Right lobe of liver (tissue), 6 donors: ENCODE results near the gene GFI1B. TPM values are rescaled to one million over a fixed set of nuclear protein-coding genes. Genes with fewer than 3 reads are reported as not detected.
"Not testable (repeated sequence)": the region's sequence is repeated elsewhere in the genome, so short reads cannot be mapped to it uniquely, and the experiment has no call there.

Experiments
- ATAC-seq, 4 donors: fragments of 200-7000 bp; cut with Tn5 transposase; one replicate each; pipeline ENCODE4 v1.9.1; 2020; ENCODE audit warnings: mild to moderate bottlenecking in 4 of 4, moderate library complexity in 4 of 4
- DNase-seq, 3 donors: peaks; one replicate each; pipeline ENCODE4 v3.0.0-alpha.2; 2020
- H3K27ac ChIP-seq, 3 donors: fragments of 200-600 bp; one replicate each; pipeline ENCODE4 v1.8.0; 2022
- H3K27me3 ChIP-seq, 2 donors: fragments of 200-600 bp; one replicate each; pipeline ENCODE4 v1.8.0; 2022
- H3K36me3 ChIP-seq, 4 donors: fragments of 200-600 bp; sonication (generic) in 1 of 4; one replicate each; pipeline versions ENCODE4 v1.5.1 to v1.8.0; 2017 to 2022; ENCODE audit warnings: control low read depth in 1 of 4
- H3K4me1 ChIP-seq, 4 donors: fragments of 200-600 bp; sonication (generic) in 1 of 4; one replicate each; pipeline versions ENCODE4 v1.5.1 to v1.8.0; 2017 to 2022; ENCODE audit warnings: control low read depth in 1 of 4
- H3K4me3 ChIP-seq, 3 donors: fragments of 200-600 bp; one replicate each; pipeline ENCODE4 v1.8.0; 2022
- H3K9me3 ChIP-seq, 4 donors: fragments of 200-600 bp; sonication (generic) in 1 of 4; one replicate each; pipeline versions ENCODE4 v1.5.1 to v1.8.0; 2017 to 2022; ENCODE audit warnings: control low read depth in 1 of 4
- POLR2A ChIP-seq: fragments of 450-650 bp; IDR thresholded peaks from one replicate; pipeline ENCODE4 v1.6.1; 2017; ENCODE audit warnings: antibody characterized with exemption, mild to moderate bottlenecking
- WGBS: methylation state at CpG from one replicate; pipeline ENCODE4 v1.1.6; 2018; ENCODE audit warnings: low coverage, low lambda C conversion rate; ENCODE audit not compliant: insufficient coverage; ENCODE audit errors: missing lambda C conversion rate; 5-methylcytosine and 5-hydroxymethylcytosine counted together
- intact Hi-C, 2 donors: fragments of 100-400 bp; cut with DNase I; formaldehyde crosslinking; loops; one replicate each; pipeline versions ENCODE4 v1.11.2 to v1.14.1; 2022
- total RNA-seq, 6 experiments: library from RNA; depleted of rRNA in 2 of 6; stranded (reverse); fragments of >200 nt in 2 of 6; fragmentation: NEBNext Ultra II Directional in 3 of 6; extraction: Animal tissue kit (Norgen Biotek cat#: 25700) in 3 of 6; gene quantifications; one replicate each; pipeline versions ENCODE4 v1.1.0 to v1.2.4, GENCODE V29; 2016 to 2023
- TF ChIP-seq, protein P1 (sequence below), 4 donors: fragments of 200-600 bp in 3 of 4; fragments of 450-650 bp in 1 of 4; IDR thresholded peaks; one replicate each; pipeline versions ENCODE4 v1.5.1 to v1.8.0; 2016 to 2022; ENCODE audit warnings: antibody characterized with exemption in 4 of 4, mild to moderate bottlenecking in 2 of 4
- donor health status: DM: no; HTN: yes; CAD: no.
- donor health status: DM: no; HTN: no; CAD: no.
- donor health status: DM: no; HTN: no; CAD: no.
- donor health status: DM: no; HTN: yes; CAD: no.
- donor health status: DM: no; HTN: yes; CAD: no.

Gene GFI1B
- total RNA-seq, 6 experiments from 2014 or later = 0.24 to 0.64 (median 0.39) TPM; not detected in 3

DNA sequence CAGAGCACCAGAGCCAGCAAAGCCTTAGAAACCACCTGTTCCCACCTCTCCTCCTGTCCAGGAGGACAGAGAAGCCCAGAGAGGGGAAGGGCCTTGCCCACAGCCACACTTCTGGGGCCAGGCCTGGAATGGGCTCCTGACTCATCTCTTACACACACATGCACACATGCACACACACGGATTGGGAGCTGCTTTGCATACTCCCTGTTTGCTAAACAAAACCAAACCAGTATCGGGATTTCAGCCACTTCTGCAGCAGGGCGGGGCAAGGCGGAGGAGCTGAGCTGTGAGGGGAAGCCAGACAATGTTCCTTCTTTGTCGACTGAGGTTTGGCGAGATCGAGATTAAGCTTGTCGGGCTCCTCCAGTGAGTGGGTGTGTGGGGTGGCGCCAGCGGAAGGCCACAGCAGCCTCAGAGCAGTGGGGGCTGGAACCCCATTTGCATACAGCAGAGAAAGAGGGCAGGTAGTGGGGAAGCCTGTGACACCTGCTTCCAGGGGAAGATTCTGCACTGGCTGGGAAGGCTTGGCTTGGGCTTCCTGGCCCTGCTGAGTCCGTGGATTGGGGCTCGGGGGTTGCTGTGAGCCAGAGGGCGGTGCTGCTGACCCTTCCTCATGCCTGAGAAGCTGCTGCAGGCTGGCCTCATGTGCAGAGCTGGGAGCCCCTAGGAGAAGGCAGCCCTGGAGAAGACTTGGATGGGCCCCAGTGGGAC, 16.1 kb downstream of the GFI1B start:
- no peaks in the 10 kb centered on the region for H3K9me3 ChIP-seq
- H3K36me3 ChIP-seq = no peaks in the 10 kb centered on the region
- 41% methylated on average over 6 of the region's 13 CpGs for WGBS
- TF ChIP-seq, protein P1, sequence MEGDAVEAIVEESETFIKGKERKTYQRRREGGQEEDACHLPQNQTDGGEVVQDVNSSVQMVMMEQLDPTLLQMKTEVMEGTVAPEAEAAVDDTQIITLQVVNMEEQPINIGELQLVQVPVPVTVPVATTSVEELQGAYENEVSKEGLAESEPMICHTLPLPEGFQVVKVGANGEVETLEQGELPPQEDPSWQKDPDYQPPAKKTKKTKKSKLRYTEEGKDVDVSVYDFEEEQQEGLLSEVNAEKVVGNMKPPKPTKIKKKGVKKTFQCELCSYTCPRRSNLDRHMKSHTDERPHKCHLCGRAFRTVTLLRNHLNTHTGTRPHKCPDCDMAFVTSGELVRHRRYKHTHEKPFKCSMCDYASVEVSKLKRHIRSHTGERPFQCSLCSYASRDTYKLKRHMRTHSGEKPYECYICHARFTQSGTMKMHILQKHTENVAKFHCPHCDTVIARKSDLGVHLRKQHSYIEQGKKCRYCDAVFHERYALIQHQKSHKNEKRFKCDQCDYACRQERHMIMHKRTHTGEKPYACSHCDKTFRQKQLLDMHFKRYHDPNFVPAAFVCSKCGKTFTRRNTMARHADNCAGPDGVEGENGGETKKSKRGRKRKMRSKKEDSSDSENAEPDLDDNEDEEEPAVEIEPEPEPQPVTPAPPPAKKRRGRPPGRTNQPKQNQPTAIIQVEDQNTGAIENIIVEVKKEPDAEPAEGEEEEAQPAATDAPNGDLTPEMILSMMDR (IDR thresholded peaks at IDR 0.05) = no peak
- no peak for TF ChIP-seq POLR2A
- intact Hi-C loops = no loop called here
- ATAC-seq = peak in 1 of 4 donors; percentile 24
- H3K27ac ChIP-seq = no peak overlapping the region
- peak in 1 of 3 donors; percentile 35 for DNase-seq
- no peaks in the 10 kb centered on the region for H3K27me3 ChIP-seq
- no peaks in the 10 kb centered on the region for H3K4me1 ChIP-seq
- no peak overlapping the region for H3K4me3 ChIP-seq

DNA sequence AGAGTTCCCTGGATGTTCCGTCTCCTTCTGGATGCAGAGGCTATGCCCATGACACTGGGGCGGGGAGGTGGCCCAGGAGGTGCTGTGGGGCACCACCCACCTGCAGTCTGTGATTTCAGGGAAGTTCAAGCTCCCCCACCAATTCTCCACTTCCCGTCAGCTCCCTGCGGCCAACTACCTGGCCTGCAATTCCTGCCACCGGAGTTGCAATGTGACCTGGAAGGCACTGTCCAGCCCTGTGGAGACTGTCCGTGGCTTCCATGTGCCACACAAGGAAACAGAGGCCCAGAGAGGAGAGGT, 16.6 kb downstream of the GFI1B start:
- H3K4me1 ChIP-seq = no peaks in the 10 kb centered on the region
- H3K36me3 ChIP-seq = no peaks in the 10 kb centered on the region
- no peaks in the 10 kb centered on the region for H3K27me3 ChIP-seq
- H3K9me3 ChIP-seq = no peaks in the 10 kb centered on the region
- DNase-seq = no peak
- no peak for TF ChIP-seq POLR2A
- no peak overlapping the region for H3K27ac ChIP-seq
- no peak overlapping the region for H3K4me3 ChIP-seq
- intact Hi-C loops = no loop called here
- WGBS = no CpG with 5 or more reads among the region's 6 CpGs
- no peak for ATAC-seq

DNA sequence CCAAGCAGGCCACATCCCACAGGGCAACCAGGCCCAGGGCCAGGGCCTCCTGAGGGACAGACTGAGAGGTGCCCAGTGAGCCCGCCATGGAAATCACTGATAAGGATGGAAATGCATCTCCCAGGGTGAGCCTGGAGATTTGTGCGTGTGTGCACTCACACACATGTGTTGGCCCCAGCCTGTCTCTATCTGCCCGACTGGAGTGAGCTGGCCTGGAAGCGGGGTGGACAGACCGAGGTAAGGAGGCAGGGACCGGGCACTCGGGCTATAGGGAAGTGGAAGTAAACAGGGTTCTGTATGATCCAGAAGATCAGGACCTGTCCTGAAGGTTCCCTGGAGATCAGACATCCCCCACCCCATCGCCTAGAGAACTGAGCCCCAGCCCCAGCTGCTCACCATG, 17.4 kb downstream of the GFI1B start:
- no peaks in the 10 kb centered on the region for H3K27me3 ChIP-seq
- intact Hi-C loops = no loop called here
- WGBS = no CpG with 5 or more reads among the region's 8 CpGs
- H3K36me3 ChIP-seq = no peaks in the 10 kb centered on the region
- no peaks in the 10 kb centered on the region for H3K4me1 ChIP-seq
- DNase-seq = peak in 1 of 3 donors; percentile 31
- H3K9me3 ChIP-seq = no peaks in the 10 kb centered on the region
- TF ChIP-seq, protein P1 (IDR thresholded peaks at IDR 0.05) = no peak
- TF ChIP-seq POLR2A = no peak
- no peak overlapping the region for H3K4me3 ChIP-seq
- H3K27ac ChIP-seq = no peak overlapping the region
- ATAC-seq = no peak

DNA sequence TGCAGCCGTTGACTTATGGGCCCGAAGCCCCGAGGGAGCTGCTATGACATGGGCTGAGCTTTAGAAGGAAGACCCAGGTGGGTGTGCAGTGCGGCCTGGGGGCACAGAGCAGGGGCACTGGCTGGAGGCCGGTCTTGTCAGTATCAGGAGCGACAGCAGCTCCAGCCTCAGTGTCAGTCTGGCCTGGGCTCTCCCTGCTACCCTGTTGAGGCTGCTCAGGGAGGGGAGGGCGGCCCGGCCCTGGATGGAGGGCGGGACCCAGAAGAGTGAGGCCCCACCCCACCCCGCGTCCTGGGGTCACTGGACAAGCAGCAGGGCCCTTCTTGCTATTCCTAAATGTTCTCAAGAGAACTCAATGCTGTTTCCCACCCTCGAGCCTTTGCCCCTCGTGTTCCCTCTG, 18.0 kb downstream of the GFI1B start:
- H3K36me3 ChIP-seq = no peaks in the 10 kb centered on the region
- intact Hi-C loops = no loop called here
- ATAC-seq = peak in 1 of 4 donors; percentile 6
- no peaks in the 10 kb centered on the region for H3K9me3 ChIP-seq
- peak in 1 of 3 donors; percentile 16 for DNase-seq
- no peak overlapping the region for H3K4me3 ChIP-seq
- no peak overlapping the region for H3K27ac ChIP-seq
- TF ChIP-seq POLR2A = no peak
- TF ChIP-seq, protein P1 (IDR thresholded peaks at IDR 0.05) = no peak
- 67% methylated on average over 3 of the region's 13 CpGs for WGBS
- H3K4me1 ChIP-seq = no peaks in the 10 kb centered on the region
- no peaks in the 10 kb centered on the region for H3K27me3 ChIP-seq

DNA sequence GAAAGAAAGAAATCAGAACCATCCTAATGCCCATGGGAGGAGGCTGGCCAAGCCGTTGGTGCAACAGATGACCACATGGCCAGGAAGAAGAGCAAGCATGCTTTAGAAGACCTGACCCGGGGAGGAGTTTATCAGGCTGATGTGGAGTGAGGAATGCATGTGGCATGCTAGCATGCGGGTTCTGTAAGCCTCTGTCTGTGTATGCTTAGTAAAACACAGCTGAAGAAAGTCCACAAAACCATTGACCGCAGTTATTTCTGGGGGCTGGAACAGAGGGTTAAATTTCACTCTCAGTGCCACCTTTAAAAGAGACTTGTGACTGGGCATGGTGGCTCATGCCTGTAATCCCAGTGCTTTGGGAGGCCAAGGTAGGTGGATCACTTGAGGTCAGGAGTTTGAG, 19.1 kb downstream of the GFI1B start:
- Histone ChIP-seq H3K27me3 (no peaks in the 10 kb centered on the region), H3K4me1 (no peaks in the 10 kb centered on the region), H3K4me3 (no peak overlapping the region), H3K9me3 (no peaks in the 10 kb centered on the region), H3K36me3 (no peaks in the 10 kb centered on the region), H3K27ac (no peak overlapping the region)
- intact Hi-C loops = no loop called here
- ATAC-seq (no peak), DNase-seq (no peak)
- 32% methylated on average over 3 of the region's 4 CpGs for WGBS
- TF ChIP-seq, protein P1 (IDR thresholded peaks at IDR 0.05) = no peak
- no peak for TF ChIP-seq POLR2A

DNA sequence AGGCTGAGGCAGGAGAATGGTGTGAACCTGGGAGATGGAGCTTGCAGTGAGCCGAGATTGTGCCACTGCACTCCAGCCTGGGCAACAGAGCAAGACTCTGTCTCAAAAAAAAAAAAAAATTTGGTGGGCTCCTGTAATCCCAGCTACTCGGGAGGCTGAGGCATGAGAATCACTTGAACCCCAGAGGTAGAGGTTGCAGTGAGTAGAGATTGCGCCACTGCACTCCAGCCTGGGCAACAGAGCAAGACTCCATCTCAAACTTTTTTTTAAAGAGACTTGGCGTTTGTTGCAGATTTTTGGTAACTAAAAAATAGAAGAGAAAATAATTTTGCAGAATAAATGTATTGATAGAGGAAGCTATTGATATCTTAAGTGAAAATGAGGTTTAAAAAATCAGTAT, 19.7 kb downstream of the GFI1B start:
- H3K27me3 ChIP-seq, DNase-seq, H3K27ac ChIP-seq, H3K4me3 ChIP-seq, intact Hi-C loops, H3K36me3 ChIP-seq, H3K9me3 ChIP-seq, H3K4me1 ChIP-seq, ATAC-seq: not testable (repeated sequence)
- 47% methylated on average over 3 of the region's 4 CpGs for WGBS
